T follicular helper cell (primary cell): ENCODE data around the gene OTUB1.
"Not testable (repeated sequence)": the region's sequence is repeated elsewhere in the genome, so short reads cannot be mapped to it uniquely, and the experiment has no call there.

Experiments
- DNase-seq: peaks from one replicate; pipeline ENCODE4 v3.0.0-alpha.2; 2020; ENCODE audit warnings: low read depth

The OTUB1 gene

DNA sequence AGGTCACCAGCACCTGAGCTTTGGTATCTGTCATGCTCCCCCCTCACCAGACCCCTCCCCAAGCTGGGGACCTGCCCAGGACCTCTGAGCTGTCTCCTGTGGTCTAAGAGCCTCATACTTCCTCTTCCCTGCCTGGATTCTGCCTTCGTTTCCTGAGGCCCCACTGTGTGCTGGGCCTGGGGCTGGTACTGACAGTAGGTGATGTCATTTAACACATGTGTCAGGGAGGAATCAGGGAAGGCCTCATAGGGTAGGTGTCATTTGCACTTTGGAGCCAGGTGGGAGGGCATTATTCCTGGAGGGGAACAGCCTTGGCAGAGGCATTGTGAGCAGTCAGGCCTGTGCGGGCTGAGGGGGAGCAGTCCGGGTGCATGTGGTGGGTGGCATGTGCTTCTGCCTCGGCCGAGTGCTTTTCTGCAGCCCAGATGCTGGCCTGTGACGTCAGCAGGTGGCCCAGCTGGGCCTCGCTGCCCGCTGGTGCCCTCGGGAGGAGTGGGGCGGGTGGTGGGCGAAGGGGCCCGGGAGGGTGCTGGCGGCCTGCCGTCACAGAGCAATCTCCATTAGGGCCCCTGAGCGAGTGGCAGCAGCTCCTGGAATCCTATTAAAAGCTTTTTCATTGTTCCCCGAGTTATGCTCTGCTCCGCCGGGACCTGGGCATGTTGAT is 58.6 kb downstream of the OTUB1 start:
- no peak for DNase-seq

GRCh38 chr11:64045700-64046099 is 59.5 kb downstream of the OTUB1 start:
- DNase-seq: no peak

DNA sequence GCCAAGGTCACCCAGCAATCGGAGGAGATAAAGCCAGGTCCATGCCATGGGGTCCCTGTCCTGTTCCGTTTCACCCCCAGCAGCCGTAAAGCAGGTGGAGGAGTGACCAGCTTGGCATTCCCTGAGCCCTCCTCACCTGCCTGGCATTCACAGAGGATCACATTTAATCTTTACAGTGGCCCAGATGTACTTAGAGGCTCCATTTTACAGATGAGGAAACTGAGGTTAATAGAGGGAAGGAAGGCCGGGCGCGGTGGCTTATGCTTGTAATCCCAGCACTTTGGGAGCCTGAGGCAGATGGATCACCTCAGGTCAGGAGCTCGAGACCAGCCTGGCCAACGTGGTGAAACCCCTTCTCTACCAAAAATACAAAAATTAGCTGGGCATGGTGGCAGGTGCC is 61.1 kb downstream of the OTUB1 start:
- not testable (repeated sequence) for DNase-seq
